Thymus (tissue), 11 donors: ENCODE results near the gene LAMA1. TPM values are rescaled to one million over a fixed set of nuclear protein-coding genes. Genes with fewer than 3 reads are reported as not detected.

Experiments
- DNase-seq, 9 donors: peaks; one replicate each; pipeline ENCODE4 v3.0.0-alpha.2; 2013; ENCODE audit warnings: low spot score in 9 of 9, low read depth in 6 of 9, missing footprints in 1 of 9
- H3K27ac ChIP-seq, 2 donors: one replicate each; pipeline ENCODE4 v1.5.1; 2013; ENCODE audit warnings: control low read depth in 1 of 2, low read depth in 1 of 2, low read length in 1 of 2, mild to moderate bottlenecking in 1 of 2, moderate library complexity in 1 of 2
- H3K27me3 ChIP-seq, 2 donors: one replicate each; pipeline ENCODE4 v1.5.1; 2013; ENCODE audit warnings: low read length in 1 of 2; ENCODE audit not compliant: control insufficient read depth in 2 of 2, insufficient read depth in 1 of 2
- H3K36me3 ChIP-seq, 2 donors: one replicate each; pipeline ENCODE4 v1.5.1; 2013; ENCODE audit warnings: low read length in 1 of 2, mild to moderate bottlenecking in 1 of 2, moderate library complexity in 1 of 2; ENCODE audit not compliant: control insufficient read depth in 2 of 2, insufficient read depth in 2 of 2
- H3K4me1 ChIP-seq, 2 donors: one replicate each; pipeline ENCODE4 v1.5.1; 2013; ENCODE audit warnings: low read length in 2 of 2; ENCODE audit not compliant: control insufficient read depth in 2 of 2, insufficient read depth in 2 of 2
- H3K4me3 ChIP-seq, 2 donors: one replicate each; pipeline ENCODE4 v1.5.1; 2013; ENCODE audit warnings: low read length in 2 of 2, control low read depth in 1 of 2, mild to moderate bottlenecking in 1 of 2
- H3K9me3 ChIP-seq, 2 donors: one replicate each; pipeline ENCODE4 v1.5.1; 2013; ENCODE audit warnings: low read length in 1 of 2, mild to moderate bottlenecking in 1 of 2; ENCODE audit not compliant: control insufficient read depth in 2 of 2, insufficient read depth in 1 of 2
- WGBS: extraction: QIAGEN DNeasy Blood & Tissue Kit; methylation state at CpG from one replicate; pipeline ENCODE4 v1.1.7; 2013; 5-methylcytosine and 5-hydroxymethylcytosine counted together
- polyA plus RNA-seq: library from polyadenylated mRNA; stranded (reverse); fragments of 200-250 nt; gene quantifications from one replicate; pipeline ENCODE4 v1.2.3, GENCODE V29; 2013
- total RNA-seq: library from RNA; stranded (reverse); fragments of 120-200 nt; gene quantifications from one replicate; pipeline ENCODE4 v1.2.4, GENCODE V29; 2013
- donor health status: healthy.

LAMA1 gene
- total and polyA plus RNA-seq, 2 donors, result 0.71 to 2.9 TPM

- Histone ChIP-seq H3K4me3 (no peak overlapping the region), H3K4me1 (no peaks in the 10 kb centered on the region), H3K27me3 (no peaks in the 10 kb centered on the region), H3K27ac (no peak overlapping the region), H3K36me3 (no peaks in the 10 kb centered on the region), H3K9me3 (no peaks in the 10 kb centered on the region)
- WGBS, result 93% methylated on average over 4 of the region's 4 CpGs
- no peak for DNase-seq
Measured at GRCh38 chr18:7066965-7067555, 50.5 kb downstream of the LAMA1 start.

- no peaks in the 10 kb centered on the region for H3K9me3 ChIP-seq
- no peak overlapping the region for H3K4me3 ChIP-seq
- 98% methylated on average over 5 of the region's 5 CpGs for WGBS
Measured at GRCh38 chr18:7065736-7066135, 51.9 kb downstream of the LAMA1 start.

DNA sequence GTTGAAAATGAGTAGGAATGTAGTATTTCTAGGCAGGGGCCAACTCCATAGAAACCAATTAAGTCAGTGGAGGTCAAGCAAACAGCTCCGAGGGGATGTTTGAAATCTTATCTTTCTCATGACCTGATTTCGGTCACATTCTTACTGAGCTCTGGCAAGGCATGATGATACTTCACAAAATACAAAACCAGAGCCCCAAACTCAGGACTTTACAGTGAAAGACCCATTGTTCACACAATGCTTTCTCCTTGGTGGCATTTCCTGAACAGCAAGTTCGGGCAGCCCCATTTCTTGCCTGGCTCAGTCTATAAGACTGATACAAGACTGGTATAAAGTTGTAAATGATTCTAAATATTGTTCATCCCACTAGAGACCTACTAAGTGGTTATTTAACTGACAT lies 53.3 kb downstream of the LAMA1 start:
- Histone ChIP-seq H3K9me3 (no peaks in the 10 kb centered on the region), H3K4me1 (no peaks in the 10 kb centered on the region), H3K27me3 (no peaks in the 10 kb centered on the region), H3K27ac (no peak overlapping the region), H3K36me3 (no peaks in the 10 kb centered on the region), H3K4me3 (no peak overlapping the region)
- 96% methylated on average over 3 of the region's 3 CpGs for WGBS
- DNase-seq, result no peak

More at GRCh38 chr18:7065736-7066135, 51.9 kb downstream of the LAMA1 start:
- no peak for DNase-seq
- no peaks in the 10 kb centered on the region for H3K4me1 ChIP-seq
- H3K27ac ChIP-seq, result no peak overlapping the region
- no peaks in the 10 kb centered on the region for H3K27me3 ChIP-seq
- no peaks in the 10 kb centered on the region for H3K36me3 ChIP-seq

DNA sequence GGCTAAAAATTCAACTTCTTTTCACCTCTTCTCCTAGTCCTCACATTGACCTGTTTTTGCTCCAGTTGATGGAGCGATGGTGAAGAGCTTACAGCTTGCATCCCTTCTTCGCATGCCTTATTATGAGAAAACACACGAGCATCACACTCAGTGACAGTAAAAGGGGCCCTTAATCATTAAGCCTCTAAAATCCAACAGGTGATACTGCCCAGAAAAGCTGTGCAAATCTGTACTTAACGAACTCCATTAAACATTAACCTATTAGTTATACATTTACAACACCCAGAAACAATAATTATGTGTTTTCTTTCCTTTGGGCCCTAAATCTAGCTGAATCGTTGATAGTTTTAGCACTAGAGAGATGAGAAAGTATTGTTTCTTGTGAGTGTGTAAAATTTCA lies 54.8 kb downstream of the LAMA1 start:
- 90% methylated on average over 5 of the region's 5 CpGs for WGBS
- Histone ChIP-seq H3K27me3 (no peaks in the 10 kb centered on the region), H3K4me3 (no peak overlapping the region), H3K9me3 (no peaks in the 10 kb centered on the region), H3K4me1 (no peaks in the 10 kb centered on the region), H3K27ac (no peak overlapping the region), H3K36me3 (no peaks in the 10 kb centered on the region)
- no peak for DNase-seq

DNA sequence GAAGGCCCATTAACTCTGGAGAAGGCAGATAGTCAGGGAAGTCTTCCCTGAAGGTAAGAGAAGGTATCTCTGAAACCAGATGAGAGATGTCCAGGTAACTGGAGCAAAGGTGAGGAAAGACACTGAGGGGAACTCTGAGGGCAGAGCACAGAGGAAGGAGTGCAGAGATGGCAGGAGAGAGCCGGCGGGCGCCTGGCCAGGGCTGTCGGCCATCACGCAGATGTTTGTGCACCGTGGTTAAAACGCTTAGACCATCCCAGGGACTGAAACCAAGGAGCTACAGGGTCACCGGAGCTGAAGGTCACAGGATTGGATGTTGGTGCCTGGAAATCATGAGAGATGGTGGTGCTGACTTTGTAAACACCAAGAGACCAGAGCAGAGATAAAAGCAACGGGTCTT lies 55.4 kb downstream of the LAMA1 start:
- WGBS, result 80% methylated on average over 9 of the region's 9 CpGs
- H3K4me3 ChIP-seq, result no peak overlapping the region
- DNase-seq, result no peak
- H3K4me1 ChIP-seq, result no peaks in the 10 kb centered on the region
- no peaks in the 10 kb centered on the region for H3K9me3 ChIP-seq
- H3K27ac ChIP-seq, result no peak overlapping the region
- no peaks in the 10 kb centered on the region for H3K27me3 ChIP-seq
- H3K36me3 ChIP-seq, result no peaks in the 10 kb centered on the region

GRCh38 chr18:7059276-7059675 lies 58.3 kb downstream of the LAMA1 start:
- WGBS, result 89% methylated on average over 2 of the region's 2 CpGs
- Histone ChIP-seq H3K4me3 (no peak overlapping the region), H3K27me3 (no peaks in the 10 kb centered on the region), H3K27ac (no peak overlapping the region), H3K4me1 (no peaks in the 10 kb centered on the region), H3K9me3 (no peaks in the 10 kb centered on the region), H3K36me3 (no peaks in the 10 kb centered on the region)
- no peak for DNase-seq

DNA sequence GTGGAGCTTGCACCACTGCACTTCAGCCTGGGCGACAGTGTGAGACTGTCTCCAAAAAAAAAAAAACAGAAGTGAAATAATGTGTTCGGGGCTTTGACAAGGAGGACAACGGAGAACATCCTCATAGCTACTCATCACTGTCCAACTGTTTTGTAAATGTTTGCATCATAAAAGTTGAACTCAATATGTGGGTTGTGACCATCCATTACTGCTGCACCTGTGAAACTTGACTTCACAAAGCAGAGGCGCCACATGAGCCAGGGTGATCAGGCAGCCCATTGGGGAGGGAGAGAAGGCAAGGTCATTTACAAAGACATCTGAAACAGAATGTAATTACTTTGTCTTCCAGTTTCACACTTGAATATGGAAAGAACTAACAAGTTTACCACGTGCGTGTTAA lies 61.6 kb downstream of the LAMA1 start:
- H3K27me3 ChIP-seq, result no peaks in the 10 kb centered on the region
- WGBS, result 95% methylated on average over 6 of the region's 6 CpGs

GRCh38 chr18:7049951-7050350 lies 67.6 kb downstream of the LAMA1 start:
- Histone ChIP-seq H3K4me3 (no peak overlapping the region), H3K4me1 (no peaks in the 10 kb centered on the region), H3K27ac (no peak overlapping the region), H3K27me3 (no peaks in the 10 kb centered on the region), H3K9me3 (no peaks in the 10 kb centered on the region), H3K36me3 (no peaks in the 10 kb centered on the region)
- no peak for DNase-seq
- 84% methylated on average over 5 of the region's 5 CpGs for whole genome bisulfite sequencing

More for the DNA sequence above, 61.6 kb downstream of the LAMA1 start:
- Histone ChIP-seq H3K27ac (no peak overlapping the region), H3K4me1 (no peaks in the 10 kb centered on the region), H3K36me3 (no peaks in the 10 kb centered on the region), H3K4me3 (no peak overlapping the region), H3K9me3 (no peaks in the 10 kb centered on the region)
- DNase-seq, result no peak

DNA sequence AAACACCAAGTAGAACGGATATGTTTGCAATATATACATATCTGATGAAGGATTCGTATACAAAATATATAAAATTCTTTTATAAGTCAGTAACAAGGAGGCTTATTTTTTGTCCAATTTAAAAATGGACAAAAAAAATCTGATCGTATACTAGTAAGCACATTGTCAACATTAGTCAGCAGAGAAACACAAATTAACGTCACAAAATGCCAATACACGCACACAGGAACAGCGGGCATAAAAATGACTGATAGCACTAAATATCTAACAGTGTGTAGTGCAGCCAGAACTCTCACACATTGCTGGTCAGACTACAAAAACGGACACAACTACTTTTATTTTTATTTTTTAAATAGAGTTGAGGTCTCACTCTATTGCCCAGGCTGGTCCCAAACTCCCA lies 69.5 kb downstream of the LAMA1 start:
- WGBS, result 95% methylated on average over 7 of the region's 7 CpGs
- H3K4me1 ChIP-seq, result no peaks in the 10 kb centered on the region
- H3K27me3 ChIP-seq, result no peaks in the 10 kb centered on the region
- no peaks in the 10 kb centered on the region for H3K9me3 ChIP-seq
- H3K4me3 ChIP-seq, result no peak overlapping the region
- H3K27ac ChIP-seq, result no peak overlapping the region
- no peak for DNase-seq
- no peaks in the 10 kb centered on the region for H3K36me3 ChIP-seq

DNA sequence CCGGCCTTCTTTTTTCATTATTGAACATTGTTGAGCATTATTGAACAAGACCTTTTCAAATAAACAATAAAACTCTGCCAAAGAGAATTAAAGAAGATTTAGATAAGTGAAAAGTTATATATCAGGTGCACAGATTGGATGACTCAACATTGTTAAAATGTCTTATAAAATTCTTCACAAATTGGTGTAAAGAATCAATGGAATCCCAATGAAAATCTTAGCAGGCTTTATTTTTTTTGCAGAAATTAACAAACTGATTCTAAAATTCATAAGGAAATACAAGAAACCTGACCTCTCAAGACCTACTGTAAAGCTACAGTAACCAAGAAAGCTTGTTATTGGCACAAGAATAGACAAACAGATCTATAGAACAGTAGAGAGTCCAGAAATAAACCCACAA lies 70.3 kb downstream of the LAMA1 start:
- Histone ChIP-seq H3K4me3 (no peak overlapping the region), H3K4me1 (no peaks in the 10 kb centered on the region), H3K9me3 (no peaks in the 10 kb centered on the region), H3K36me3 (no peaks in the 10 kb centered on the region), H3K27ac (no peak overlapping the region), H3K27me3 (no peaks in the 10 kb centered on the region)
- no peak for DNase-seq
- WGBS, result 93% methylated on average over 1 of the region's 1 CpG
